ENCODE data around the gene KRTAP10-4.
"Not testable (repeated sequence)": the region's sequence is repeated elsewhere in the genome, so short reads cannot be mapped to it uniquely, and the experiment has no call there.

The KRTAP10-4 gene

DNA sequence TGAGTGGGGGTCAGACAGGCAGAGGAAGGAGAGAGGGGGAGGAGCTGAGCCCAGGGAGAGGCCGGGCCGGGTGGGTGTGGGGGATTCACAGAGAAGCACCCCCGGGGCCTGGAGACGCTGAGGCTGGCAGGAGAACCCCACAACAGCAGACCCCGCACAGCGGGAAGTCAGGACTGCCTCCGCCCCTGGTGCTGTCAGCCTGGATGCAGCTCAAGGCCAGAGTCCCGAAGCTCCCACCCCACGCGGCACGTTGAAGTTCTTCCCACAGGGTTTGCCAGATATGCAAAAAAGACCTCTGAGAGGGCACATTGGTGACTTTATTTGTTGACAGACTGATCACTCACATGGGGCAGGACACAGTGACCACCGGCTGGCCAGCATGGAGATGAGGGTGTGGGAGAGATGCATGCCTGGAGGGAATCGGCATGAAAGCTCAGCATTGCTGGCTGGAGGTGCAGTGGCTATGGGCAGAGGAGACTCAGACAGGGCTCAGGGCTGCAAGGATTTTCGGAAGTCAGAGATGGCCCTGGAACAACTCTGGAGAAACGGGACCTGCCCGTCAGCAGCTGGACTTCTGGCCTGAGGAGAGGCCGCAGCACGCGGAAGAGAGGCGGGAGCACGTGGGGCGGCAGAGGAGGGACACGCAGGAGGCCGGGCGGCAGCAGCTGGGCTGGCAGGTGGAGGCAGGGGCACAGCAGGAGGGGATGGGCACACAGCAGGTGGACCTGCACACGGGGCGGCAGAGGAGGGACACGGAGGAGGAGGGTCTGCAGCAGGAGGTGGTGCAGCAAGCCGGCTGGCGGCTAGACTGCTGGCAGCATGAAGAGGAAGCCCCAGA lies 15.8 kb upstream of the KRTAP10-4 start:
- no peak for DNase-seq (ENCODE audit: low read depth)

DNA sequence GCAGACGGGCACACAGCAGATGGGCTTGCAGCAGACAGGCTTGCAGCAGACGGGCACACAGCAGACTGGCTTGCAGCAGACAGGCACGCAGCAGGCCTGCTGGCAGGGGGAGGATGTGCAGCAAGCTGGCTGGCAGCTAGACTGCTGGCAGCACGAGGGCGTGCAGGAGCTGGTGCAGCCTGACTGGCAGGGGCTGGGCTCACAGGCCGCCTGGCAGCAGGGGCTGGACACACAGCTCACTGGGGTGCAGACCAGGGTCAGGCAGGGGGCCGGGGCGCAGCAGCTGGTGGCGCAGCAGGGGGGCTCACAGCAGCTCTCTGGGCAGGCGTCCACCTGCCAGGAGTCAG lies 15.2 kb upstream of the KRTAP10-4 start:
- DNase-seq (ENCODE audit: low read depth), result not testable (repeated sequence)

DNA sequence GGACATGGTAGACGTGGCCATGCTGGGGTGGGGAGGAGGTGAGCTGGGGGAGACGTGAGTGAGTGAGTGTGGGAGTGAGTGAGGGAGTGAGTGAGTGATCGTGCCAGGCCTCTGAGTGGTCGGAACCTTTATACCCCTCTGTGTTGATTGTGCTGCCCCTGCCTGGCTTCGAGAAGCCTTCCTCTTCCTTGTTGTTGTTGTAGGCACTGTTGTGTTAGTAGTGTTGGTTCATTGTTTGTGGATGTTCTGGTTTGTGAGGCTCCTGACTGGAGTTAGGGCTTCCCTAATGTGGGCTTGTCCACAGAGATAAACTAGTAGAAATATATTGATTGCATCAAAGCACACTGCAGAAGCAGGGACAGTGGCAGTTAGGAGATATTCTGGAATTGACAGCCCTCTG lies 14.8 kb upstream of the KRTAP10-4 start, which contains the start of gene KRTAP10-3:
KRTAP10-3 (minus strand) TSS at position 101 of the 400 bp plus-strand sequence; CDS start at position 21, 80 bp downstream.
- DNase-seq (ENCODE audit: low read depth), result no peak

DNA sequence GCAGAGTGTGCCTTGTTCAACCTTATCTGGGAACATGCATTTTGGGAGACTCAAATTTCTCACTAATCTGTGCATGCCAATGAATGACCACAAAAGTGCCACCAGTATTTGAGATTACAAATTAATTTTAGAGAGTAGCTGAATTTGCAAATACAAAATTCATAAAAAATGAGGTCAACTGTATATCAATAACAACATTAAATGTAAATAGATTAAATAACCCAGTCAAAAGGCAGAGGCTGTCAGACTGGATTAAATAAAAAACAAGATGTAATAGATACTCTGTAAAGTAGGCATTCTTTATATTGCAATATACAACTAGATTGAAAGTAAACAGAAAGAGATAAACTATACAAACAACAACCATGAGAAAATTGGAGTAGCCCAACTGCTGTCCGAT lies 9.4 kb upstream of the KRTAP10-4 start:
- no peak for DNase-seq (ENCODE audit: low read depth)

DNA sequence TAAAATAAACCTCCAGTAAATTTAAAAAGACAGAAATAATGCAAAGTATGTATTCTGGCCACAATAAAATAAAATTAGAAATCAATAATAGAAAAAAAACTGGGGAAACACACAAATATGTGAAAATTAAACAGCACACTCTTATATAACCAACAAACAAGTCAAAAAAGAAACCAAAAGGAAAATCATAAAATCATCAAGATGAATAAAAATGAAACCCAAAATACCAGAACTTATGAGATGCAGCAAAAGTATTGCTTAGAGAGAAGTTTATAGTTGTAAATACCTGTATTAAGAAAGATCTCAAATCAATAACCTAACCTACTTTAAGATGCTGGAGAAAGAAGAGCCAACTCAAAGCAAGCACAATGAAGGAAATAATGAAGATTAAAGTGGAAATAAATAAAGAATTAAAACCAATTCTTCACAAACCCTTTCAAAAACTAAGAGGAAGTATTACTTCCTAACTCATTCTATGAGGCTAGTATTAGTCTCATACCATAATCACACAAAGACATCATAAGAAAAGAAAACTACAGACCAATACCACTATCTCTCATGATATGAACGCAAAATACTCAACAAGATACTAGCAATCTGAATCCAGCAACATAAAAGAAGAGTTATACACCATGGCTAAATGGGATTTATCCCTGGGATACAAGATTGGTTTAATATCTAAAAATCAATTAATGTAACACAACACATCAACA lies 8.5 kb upstream of the KRTAP10-4 start:
- no peak for DNase-seq (ENCODE audit: low read depth)

DNA sequence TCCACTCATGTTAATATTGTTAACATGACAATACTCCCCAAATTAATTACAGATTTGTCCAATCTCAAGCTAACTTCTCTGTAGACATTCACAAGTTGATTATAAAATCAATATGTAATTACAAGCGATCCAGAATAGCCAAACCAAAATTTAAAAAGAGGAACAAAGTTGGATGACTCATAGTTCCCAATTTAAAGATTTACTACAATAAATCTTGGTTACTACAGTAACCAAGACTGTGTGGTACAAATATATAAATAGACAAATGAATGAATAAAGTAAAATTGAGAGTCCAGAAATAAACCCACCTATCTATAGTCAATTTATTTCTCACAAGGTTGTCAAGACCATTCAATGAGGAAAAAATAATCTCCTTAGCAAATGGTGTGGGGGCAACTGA lies 7.1 kb upstream of the KRTAP10-4 start:
- no peak for DNase-seq (ENCODE audit: low read depth)

DNA sequence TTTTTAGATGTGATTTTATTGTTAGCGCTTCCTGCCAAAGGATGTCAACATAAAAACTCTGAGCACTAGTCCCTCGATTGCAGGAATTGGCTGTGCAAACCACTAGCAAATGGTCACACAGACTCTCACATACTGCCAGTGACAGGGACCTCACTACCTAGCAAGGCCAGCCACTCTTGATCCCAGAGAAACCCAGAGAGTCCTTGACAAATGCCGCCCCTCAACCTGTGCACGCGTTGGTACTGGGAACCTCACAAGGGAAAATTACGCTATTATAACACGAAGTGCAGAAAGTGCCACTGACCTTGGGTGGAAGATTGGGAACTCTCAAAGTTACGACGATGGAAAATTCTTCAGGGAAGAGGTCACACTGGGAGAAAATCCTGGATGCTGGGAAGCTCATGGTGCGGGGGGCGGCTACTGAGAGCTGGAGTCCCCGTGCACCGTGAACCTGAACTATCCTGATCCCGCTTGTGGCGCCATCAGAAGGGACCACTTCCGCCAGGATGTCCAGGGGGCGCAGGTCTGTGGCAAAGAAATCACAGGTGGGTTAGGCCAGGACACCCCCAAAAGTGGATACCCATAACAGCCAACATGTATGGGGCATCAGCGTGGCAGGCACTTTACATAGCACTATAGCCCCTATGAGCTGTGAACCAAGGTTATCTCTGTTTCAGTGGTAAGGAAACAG lies 5.9 kb upstream of the KRTAP10-4 start:
- no peak for DNase-seq (ENCODE audit: low read depth)

DNA sequence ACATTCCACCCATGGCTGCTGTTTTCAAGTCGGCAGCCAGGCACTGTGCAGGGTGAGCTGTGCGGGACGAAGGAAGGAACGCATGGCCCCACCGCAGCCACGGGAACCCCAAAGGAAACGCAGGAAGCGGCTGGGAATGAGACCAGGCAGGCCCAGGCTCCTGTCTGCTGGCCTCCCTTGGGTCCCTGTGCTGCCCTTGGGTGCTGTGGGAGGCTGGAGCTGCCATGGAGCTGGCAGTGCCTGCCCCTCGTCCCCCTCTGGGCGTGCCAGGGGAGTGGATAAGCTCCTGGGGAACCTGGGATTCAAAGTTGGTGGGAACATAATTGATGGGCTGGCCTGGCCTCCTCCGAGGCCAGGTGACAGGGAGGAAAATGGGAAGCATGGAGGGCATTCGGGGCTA lies 5.3 kb upstream of the KRTAP10-4 start:
- DNase-seq (ENCODE audit: low read depth), result no peak

DNA sequence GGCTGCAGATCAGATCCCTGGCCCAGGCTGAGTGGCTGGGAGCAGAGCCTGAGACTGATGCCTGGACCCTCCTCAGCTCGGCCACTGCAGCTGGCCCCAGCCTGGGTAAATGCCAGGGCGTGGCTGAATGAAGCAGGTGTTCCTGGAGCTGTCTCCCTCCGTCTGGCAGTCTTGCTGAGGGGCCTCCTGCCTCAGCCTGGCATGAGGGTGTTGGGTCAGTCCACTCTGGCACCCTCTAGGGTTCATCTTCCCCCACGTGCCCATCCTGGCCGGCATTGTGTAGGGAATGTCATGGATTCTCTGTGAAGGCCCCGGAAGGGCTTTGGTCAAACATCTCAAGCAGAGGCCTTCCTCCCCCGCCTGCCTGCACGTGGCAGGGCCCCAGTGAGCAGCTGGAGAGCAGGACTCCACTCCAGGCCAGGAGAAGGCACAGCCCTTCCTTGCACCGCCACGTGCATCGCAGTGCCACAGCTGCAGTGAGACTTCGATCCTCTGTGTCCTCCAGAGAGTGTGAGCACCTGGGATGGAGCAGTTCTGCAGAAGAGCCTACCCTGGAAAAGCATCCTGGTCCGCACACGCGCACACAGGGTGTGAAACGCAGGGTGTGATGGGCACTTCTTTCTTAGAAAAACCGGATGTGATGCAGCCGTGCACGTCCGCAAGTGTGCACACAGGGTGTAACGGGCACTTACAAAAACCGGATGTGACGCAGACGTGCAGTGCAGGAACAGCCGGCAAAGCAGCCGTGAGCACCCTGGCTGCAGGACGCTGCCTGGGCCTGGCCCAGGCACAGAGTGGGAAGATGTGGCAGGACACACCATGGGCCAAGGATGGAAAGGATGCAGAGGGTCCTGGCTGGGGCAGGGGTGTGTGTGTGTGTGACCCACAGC lies 4.6 kb upstream of the KRTAP10-4 start:
- DNase-seq (ENCODE audit: low read depth), result no peak

DNA sequence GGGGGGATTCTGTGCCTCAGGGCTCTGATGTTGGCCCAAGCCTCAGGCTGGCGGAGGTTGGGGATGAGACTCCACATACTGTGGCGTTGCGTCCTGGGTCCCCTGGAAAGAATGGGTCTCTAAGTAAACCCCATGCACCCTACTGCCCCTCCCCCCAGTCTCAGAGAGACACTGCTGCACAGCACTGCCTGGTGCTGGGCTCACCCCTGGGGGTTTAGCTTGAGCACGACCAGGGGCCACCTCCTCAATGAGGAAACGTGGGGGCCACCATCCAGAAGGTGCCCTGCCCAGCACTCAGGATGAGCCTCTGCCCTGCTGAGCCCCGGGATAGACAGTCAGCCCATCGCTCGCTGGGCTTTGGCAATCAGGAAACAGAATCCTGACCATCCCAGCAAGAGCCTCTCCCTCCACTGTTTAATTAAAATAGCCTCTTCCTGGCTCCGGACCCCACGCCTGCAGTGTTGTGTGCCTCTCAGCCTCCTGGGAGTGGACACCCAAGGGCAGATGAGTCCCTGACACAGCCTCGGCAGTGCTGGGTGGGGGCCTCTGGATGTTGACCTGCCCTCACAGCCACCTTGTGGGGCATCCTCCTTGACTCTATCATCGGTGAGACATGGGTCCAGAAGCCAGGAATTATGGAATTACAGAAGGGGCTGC lies 3.5 kb upstream of the KRTAP10-4 start:
- DNase-seq (ENCODE audit: low read depth), result no peak

DNA sequence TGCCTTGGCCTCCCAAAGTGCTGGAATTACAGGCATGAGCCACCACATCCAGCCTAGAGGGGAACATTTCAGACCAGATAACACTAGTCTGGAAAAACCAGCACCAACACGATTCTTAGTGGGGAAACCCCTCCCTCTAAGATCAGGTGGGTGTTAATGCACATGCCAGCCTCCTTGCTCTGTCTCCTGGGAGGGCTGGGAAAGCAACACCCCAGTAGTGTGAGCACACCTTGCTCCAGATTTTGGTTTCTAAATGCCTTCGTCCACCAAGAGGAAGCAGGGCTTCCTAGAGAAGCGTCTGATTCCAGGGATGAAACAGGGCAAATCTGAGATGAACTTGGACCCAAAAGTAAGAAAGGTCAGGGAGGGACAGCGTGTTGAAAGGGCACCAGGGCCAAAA lies 2.2 kb upstream of the KRTAP10-4 start:
- no peak for DNase-seq (ENCODE audit: low read depth)

DNA sequence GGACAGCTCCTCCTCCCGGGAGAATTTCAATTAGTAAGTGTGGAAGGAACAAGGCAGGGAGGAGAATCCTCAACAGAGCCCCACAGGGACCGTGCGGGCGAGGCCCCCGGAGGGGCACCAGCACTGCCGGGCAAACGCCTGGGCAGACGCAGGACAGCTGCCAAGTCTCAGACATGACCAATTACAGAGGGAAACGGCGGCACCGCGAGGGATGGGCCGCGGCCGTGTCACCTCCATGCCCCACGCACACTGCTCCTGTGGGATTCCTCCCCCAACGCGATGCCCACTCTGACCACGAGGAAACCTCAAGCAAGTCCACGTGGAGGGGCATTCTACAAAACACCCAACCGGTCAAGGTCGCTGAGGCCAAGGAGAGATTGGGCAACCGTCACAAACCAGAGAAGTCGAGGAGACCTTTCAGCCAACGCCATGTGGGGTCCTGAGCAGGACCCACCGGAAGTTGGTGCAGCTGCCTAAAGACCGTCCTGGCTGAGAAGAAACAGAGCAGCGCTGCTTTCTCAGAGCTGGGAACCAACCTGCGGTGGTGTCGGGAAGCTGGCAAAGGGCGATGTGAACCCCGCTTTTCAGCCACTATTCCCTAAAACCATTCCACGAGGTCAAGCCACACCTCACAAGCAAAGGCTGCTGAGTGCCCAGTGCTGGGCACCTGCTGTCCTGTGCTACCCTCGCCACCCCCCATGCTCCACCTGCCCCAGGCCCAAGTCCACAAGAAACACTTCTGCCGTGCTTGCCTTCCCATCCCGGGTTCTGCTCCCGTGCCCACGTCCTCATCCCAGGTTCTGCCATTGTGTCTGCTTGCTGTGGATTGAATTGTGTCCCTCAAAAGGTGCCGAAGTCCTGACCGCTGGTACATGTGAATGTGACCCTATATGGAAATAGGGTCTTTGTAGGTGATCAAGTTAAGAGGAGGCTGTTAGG lies 1.4 kb upstream of the KRTAP10-4 start:
- DNase-seq (ENCODE audit: low read depth), result no peak

DNA sequence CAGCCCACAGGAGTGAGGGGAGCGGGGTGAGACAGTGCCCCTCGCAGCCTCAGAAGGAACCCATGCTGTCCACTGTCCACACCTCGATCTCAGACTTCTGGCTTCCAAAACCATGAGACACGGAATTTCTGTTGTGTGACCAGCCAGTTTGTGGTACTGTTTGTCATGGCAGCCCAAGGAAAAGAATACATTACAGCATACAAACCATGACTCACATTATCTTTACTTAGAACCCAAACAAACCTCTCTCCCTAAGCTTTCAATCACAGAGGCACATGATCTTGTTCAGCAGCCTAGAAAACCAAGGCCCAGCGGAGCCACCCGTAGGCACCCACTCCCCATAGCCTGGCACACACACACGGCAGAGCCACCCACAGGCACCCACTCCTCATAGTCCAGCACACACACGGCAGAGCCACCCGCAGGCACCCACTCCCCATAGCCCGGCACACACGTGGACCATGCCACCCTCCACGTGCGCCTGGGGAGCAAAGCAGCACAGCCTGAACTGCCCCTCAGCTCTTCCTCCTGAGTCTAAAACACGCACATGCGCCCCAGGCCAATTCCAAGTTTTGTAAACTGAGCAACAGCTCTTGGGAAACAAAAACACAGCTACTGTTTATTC lies 458 bp upstream of the KRTAP10-4 start:
- peak; percentile 4 for DNase-seq (ENCODE audit: low read depth)

DNA sequence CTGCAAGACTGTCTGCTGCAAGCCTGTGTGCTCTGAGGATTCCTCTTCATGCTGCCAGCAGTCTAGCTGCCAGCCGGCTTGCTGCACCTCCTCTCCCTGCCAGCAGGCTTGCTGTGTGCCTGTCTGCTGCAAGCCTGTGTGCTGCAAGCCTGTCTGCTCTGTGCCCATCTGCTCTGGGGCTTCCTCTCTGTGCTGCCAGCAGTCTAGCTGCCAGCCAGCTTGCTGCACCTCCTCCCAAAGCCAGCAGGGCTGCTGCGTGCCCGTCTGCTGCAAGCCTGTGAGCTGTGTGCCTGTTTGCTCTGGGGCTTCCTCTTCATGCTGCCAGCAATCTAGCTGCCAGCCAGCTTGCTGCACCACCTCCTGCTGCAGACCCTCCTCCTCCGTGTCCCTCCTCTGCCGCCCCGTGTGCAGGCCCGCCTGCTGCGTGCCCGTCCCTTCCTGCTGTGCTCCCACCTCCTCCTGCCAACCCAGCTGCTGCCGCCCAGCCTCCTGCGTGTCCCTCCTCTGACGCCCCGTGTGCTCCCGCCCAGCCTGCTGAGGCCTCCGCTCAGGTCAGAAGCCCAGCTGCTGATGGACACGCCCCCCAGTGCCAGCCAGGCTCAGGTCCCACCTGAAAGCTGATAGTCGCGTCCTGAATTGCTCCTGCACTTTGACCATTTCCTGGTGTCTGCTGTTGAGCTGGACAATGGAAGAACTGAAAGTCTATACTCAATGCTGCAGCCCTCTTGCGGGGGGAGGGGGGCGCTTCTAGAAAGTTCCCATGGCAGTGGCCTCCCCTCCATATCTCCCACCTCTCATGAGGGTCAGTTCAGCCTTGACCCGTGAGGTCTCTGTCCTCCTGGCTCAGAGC lies 1.2 kb downstream of the KRTAP10-4 start:
- no peak for DNase-seq (ENCODE audit: low read depth)

DNA sequence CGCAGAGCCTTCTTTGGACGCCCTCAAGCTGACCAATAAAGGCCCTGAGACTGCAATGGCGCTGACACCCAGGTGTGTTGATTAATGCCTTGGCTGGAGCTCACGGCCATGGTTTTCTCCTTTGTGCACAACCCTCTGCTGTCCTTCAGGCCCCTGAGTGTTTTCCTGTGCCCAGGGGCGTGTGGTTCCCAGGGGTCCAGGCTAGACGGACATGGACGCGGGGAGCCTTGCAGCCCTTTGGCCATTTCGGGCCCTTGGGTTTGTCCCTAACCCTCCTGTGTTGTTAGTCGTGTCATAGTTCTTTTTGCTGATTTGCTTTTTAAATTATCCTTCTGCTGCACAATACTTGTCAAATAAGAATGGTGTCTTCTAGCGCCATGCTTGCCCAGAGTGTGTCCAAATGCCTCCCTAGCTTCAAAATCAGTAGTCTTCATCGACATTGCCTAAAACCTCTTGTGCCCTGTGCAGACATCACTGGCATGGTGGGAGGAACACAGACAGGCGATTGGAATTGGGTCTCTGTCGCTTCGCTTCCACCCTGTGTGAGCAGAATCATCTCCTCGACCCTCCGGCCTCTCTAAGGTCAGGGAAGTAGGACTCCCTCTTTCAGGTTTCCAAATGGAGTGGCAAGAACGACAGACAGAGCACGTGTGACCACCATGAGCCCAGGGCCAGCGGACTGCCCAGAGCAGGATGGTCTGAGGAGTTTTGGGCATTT lies 1.9 kb downstream of the KRTAP10-4 start:
- no peak for DNase-seq (ENCODE audit: low read depth)

DNA sequence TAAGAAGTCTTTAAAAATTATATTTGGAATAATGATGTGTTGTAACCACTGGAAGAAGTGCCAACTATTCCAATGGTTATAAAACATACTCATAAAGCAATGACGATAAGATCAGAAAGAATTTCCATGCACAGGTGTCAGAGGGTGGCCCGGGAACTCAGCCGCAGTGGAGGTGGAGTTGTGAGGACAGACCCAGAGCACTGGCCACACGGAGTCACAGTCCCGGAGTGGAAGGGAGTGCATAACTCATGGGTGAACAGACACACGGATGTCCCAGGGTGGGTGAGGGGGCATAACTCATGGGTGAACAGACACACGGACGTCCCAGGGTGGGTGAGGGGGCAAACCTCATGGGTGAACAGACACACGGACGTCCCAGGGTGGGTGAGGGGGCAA lies 2.5 kb downstream of the KRTAP10-4 start:
- no peak for DNase-seq (ENCODE audit: low read depth)

DNA sequence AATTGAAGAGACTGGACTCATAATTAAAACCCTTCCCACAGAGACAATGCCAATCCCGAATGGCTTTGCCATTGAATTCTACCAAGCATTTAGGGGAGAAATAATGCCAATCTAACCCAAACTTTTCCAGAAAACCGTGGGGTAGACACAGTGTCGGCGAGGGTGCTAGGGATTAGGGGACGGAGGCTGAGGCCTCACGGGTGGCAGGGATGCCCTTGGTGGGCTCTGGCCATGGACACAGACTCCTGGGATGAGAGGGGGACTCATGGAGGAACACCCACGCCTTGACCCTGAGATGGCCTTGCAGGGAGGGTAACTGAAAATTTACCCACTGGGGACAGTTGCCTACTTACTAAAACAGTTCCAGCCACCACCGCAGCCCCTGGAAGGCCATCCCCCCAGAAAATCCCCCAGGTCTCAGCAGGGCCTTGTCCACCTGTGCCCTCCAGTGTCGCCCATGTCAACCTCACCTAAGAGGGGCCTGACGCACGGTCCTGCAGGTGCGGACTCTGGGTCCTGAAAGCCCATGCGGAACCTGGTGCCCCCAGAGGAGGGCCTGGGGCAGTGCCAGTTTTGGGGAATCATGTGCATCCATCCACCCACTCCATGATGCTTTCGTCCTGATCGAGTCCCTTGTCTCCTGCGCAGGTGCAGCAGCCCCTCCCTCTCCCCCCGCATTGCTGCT lies 5.0 kb downstream of the KRTAP10-4 start:
- DNase-seq (ENCODE audit: low read depth), result no peak

All from ELR (cell line).